Subcutaneous adipose tissue (tissue), 4 donors: Measurements from ENCODE around the gene NR2E1. TPM values are rescaled to one million over a fixed set of nuclear protein-coding genes. Genes with fewer than 3 reads are reported as not detected.

Experiments
- CTCF ChIP-seq: fragments of 450-650 bp; IDR thresholded peaks from one replicate; pipeline ENCODE4 v1.5.1; 2016; ENCODE audit warnings: low read depth, mild to moderate bottlenecking, control low read depth, antibody characterized with exemption, moderate library complexity
- total RNA-seq, 4 donors: library from RNA; depleted of rRNA; stranded (reverse); fragments of >200 nt; gene quantifications; one replicate each; pipeline ENCODE4 v1.1.0, GENCODE V29; 2016

The NR2E1 gene
- total RNA-seq, 4 donors from 2014 or later, result not detected

- no peak for TF ChIP-seq CTCF
Observed at GRCh38 chr6:108228416-108228815, 62.6 kb downstream of the NR2E1 start.

GRCh38 chr6:108235127-108235526, 69.3 kb downstream of the NR2E1 start:
- no peak for TF ChIP-seq CTCF

- TF ChIP-seq CTCF, result no peak
Observed at GRCh38 chr6:108236791-108237190, 71.0 kb downstream of the NR2E1 start.

GRCh38 chr6:108238322-108238721, 72.5 kb downstream of the NR2E1 start:
- no peak for TF ChIP-seq CTCF

Other genes with a start within 250 kb of the NR2E1 start
- gene SEC63, start 207.8 kb upstream of the NR2E1 start, total RNA-seq, result 10 to 100 TPM; 39.0 to 75.2 (median 43.7) TPM
- gene OSTM1, start 91.3 kb upstream of the NR2E1 start, total RNA-seq, result 100 to 1,000 TPM in 1 of 4 donors, 10 to 100 TPM in 3; 46.1 to 101 (median 69.4) TPM
- gene SNX3, start 95.0 kb downstream of the NR2E1 start, total RNA-seq, result 100 to 1,000 TPM; 181 to 417 (median 207) TPM
- 1 to 10 TPM; 1.9 to 4.4 (median 2.9) TPM for gene AFG1L, start 129.0 kb downstream of the NR2E1 start, total RNA-seq